ENCODE results near the gene SCLT1.

DNA sequence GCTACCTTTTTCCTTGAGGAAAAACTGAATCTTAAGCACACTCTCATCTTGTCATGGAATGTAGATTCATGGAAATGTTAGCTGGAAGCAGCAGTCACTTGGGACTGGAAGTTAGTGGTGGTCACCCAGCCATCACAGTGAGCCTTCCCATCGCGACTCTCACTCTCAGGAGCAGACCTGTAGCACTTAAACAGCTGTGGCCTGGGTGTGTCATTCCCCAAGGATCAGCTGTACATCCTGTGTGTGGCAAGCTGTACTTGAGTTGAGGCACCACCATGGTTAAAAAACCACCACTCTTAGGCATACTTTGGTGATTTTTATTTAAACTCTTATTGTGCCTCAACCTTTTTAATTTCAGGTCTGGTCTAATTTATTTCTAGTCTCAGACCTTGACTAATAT, 237.1 kb downstream of the SCLT1 start:
- TF ChIP-seq, protein P1, sequence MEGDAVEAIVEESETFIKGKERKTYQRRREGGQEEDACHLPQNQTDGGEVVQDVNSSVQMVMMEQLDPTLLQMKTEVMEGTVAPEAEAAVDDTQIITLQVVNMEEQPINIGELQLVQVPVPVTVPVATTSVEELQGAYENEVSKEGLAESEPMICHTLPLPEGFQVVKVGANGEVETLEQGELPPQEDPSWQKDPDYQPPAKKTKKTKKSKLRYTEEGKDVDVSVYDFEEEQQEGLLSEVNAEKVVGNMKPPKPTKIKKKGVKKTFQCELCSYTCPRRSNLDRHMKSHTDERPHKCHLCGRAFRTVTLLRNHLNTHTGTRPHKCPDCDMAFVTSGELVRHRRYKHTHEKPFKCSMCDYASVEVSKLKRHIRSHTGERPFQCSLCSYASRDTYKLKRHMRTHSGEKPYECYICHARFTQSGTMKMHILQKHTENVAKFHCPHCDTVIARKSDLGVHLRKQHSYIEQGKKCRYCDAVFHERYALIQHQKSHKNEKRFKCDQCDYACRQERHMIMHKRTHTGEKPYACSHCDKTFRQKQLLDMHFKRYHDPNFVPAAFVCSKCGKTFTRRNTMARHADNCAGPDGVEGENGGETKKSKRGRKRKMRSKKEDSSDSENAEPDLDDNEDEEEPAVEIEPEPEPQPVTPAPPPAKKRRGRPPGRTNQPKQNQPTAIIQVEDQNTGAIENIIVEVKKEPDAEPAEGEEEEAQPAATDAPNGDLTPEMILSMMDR (IDR thresholded peaks at IDR 0.05): no peak
- TF ChIP-seq POLR2A (IDR thresholded peaks at IDR 0.05): no peak

All from breast epithelium (tissue), 3 donors.